SU-DHL-6 (cell line): ENCODE results near the gene P3H4.

Experiments used
- H2AFZ ChIP-seq: fragments of 200-600 bp; sonication (generic); 2 replicates; pipeline ENCODE4 v1.6.1; 2014; ENCODE audit warnings: low read depth, mild to moderate bottlenecking, moderate library complexity, mixed read lengths, antibody characterized with exemption, low read length; ENCODE audit not compliant: severe bottlenecking
- H3F3A ChIP-seq: fragments of 200-600 bp; shearing (Covaris generic); 2 replicates; pipeline ENCODE4 v1.6.0; 2016; ENCODE audit warnings: antibody characterized with exemption, mild to moderate bottlenecking; ENCODE audit not compliant: insufficient read depth
- H3K27ac ChIP-seq: fragments of 200-600 bp; sonication (generic); 2 replicates; pipeline ENCODE4 v1.5.1; 2016; ENCODE audit warnings: low read depth, mild to moderate bottlenecking, low read length, moderate library complexity, mixed read lengths
- H3K27me3 ChIP-seq: fragments of 200-600 bp; sonication (generic), shearing (Covaris generic); 2 replicates; pipeline ENCODE4 v1.6.0; 2014; ENCODE audit warnings: mild to moderate bottlenecking, low read length
- H3K36me3 ChIP-seq: fragments of 200-600 bp; sonication (generic); 2 replicates; pipeline ENCODE4 v1.6.1; 2014; ENCODE audit warnings: mild to moderate bottlenecking, low read length, mixed read lengths
- H3K4me2 ChIP-seq: fragments of 300-600, 200-600 bp; shearing (Covaris generic), sonication (generic); 2 replicates; pipeline ENCODE4 v1.6.0; 2014; ENCODE audit warnings: low read length, low read depth, mild to moderate bottlenecking; ENCODE audit not compliant: poor library complexity, severe bottlenecking
- H3K4me3 ChIP-seq: fragments of 200-600 bp; sonication (generic); 2 replicates; pipeline ENCODE4 v1.5.1; 2014; ENCODE audit warnings: antibody characterized with exemption, low read length, mild to moderate bottlenecking, mixed read lengths; ENCODE audit not compliant: insufficient read depth, poor library complexity, severe bottlenecking
- H3K79me2 ChIP-seq: fragments of 200-600 bp; sonication (generic); 2 replicates; pipeline ENCODE4 v1.6.1; 2014; ENCODE audit warnings: mild to moderate bottlenecking, low read length, moderate library complexity; ENCODE audit not compliant: insufficient read depth
- H3K9ac ChIP-seq: fragments of 200-600 bp; sonication (generic); 2 replicates; pipeline ENCODE4 v1.7.0; 2014; ENCODE audit warnings: mild to moderate bottlenecking, low read length
- H3K9me2 ChIP-seq: fragments of 200-600 bp; sonication (generic); replicated peaks from 2 replicates; pipeline ENCODE4 v1.6.1; 2014; ENCODE audit warnings: low read length; ENCODE audit not compliant: insufficient read depth
- H3K9me3 ChIP-seq: fragments of 200-600 bp; sonication (generic); 2 replicates; pipeline ENCODE4 v1.6.1; 2014; ENCODE audit warnings: low read length, mixed read lengths; ENCODE audit not compliant: insufficient read depth
- H4K20me1 ChIP-seq: fragments of 200-600 bp; sonication (generic); 2 replicates; pipeline ENCODE4 v1.6.1; 2014; ENCODE audit warnings: low read depth, mild to moderate bottlenecking, antibody characterized with exemption, low read length, moderate library complexity, mixed read lengths
- CTCF ChIP-seq: fragments of 200-600 bp; sonication (generic); IDR thresholded peaks from one replicate; pipeline ENCODE4 v1.5.1; 2017; ENCODE audit warnings: antibody characterized with exemption, mild to moderate bottlenecking, low read length, moderate library complexity; ENCODE audit not compliant: insufficient read depth, poor library complexity, severe bottlenecking
- EZH2phosphoT487 ChIP-seq: fragments of 200-600 bp; sonication (generic), shearing (Covaris generic); conservative IDR thresholded peaks from 2 replicates; pipeline ENCODE4 v1.6.1; 2018; ENCODE audit warnings: mild to moderate bottlenecking, antibody characterized with exemption, low read length, moderate library complexity, mixed read lengths

Gene P3H4

GRCh38 chr17:41781404-41782110 is 30.2 kb downstream of the P3H4 start:
- Histone ChIP-seq H3F3A (no peaks in the 10 kb centered on the region), H3K27me3 (no peaks in the 10 kb centered on the region), H3K9ac (no peak overlapping the region), H3K9me3 (no peaks in the 10 kb centered on the region), H3K4me2 (no peak overlapping the region), H3K36me3 (no peaks in the 10 kb centered on the region), H3K79me2 (no peaks in the 10 kb centered on the region), H3K4me3 (no peak overlapping the region), H2AFZ (no peak overlapping the region), H4K20me1 (no peaks in the 10 kb centered on the region), H3K9me2 (no peaks in the 10 kb centered on the region), H3K27ac (no peak overlapping the region)
- no peak for TF ChIP-seq EZH2phosphoT487
- no peak for TF ChIP-seq CTCF

- H3K27ac ChIP-seq = no peak overlapping the region
- H2AFZ ChIP-seq = no peak overlapping the region
- no peaks in the 10 kb centered on the region for H3F3A ChIP-seq
- no peaks in the 10 kb centered on the region for H3K27me3 ChIP-seq
- H3K9me3 ChIP-seq = no peaks in the 10 kb centered on the region
- no peak overlapping the region for H3K4me3 ChIP-seq
- no peaks in the 10 kb centered on the region for H3K9me2 ChIP-seq
- H4K20me1 ChIP-seq = no peaks in the 10 kb centered on the region
- no peaks in the 10 kb centered on the region for H3K36me3 ChIP-seq
- TF ChIP-seq EZH2phosphoT487 (no peak), CTCF (no peak)
- no peak overlapping the region for H3K9ac ChIP-seq
- no peaks in the 10 kb centered on the region for H3K79me2 ChIP-seq
- H3K4me2 ChIP-seq = no peak overlapping the region
Measured at GRCh38 chr17:41779954-41780353, 31.8 kb downstream of the P3H4 start.

- no peak overlapping the region for H3K4me3 ChIP-seq
- H3K79me2 ChIP-seq = no peaks in the 10 kb centered on the region
- TF ChIP-seq CTCF = no peak
- no peak for TF ChIP-seq EZH2phosphoT487
- no peak overlapping the region for H2AFZ ChIP-seq
- H3K9me3 ChIP-seq = no peaks in the 10 kb centered on the region
- no peaks in the 10 kb centered on the region for H3K36me3 ChIP-seq
- H3F3A ChIP-seq = no peaks in the 10 kb centered on the region
- no peak overlapping the region for H3K4me2 ChIP-seq
- H4K20me1 ChIP-seq = no peaks in the 10 kb centered on the region
- H3K9me2 ChIP-seq = no peaks in the 10 kb centered on the region
- no peaks in the 10 kb centered on the region for H3K27me3 ChIP-seq
- no peak overlapping the region for H3K27ac ChIP-seq
- no peak overlapping the region for H3K9ac ChIP-seq
Measured at GRCh38 chr17:41777574-41778188, 34.1 kb downstream of the P3H4 start.
